ENCODE data around the gene ALPL.
A peak's percentile ranks its signal among the peaks of the same experiment; 100 is the strongest.

Gene ALPL

GRCh38 chr1:21590934-21591333 lies 81.7 kb downstream of the ALPL start:
- in situ Hi-C loops (cut with MboI; ENCODE audit: low pct_unique_long_range_greater_than_20kb, low sequenced_read_pairs): no loop called here
- no peak for DNase-seq

DNA sequence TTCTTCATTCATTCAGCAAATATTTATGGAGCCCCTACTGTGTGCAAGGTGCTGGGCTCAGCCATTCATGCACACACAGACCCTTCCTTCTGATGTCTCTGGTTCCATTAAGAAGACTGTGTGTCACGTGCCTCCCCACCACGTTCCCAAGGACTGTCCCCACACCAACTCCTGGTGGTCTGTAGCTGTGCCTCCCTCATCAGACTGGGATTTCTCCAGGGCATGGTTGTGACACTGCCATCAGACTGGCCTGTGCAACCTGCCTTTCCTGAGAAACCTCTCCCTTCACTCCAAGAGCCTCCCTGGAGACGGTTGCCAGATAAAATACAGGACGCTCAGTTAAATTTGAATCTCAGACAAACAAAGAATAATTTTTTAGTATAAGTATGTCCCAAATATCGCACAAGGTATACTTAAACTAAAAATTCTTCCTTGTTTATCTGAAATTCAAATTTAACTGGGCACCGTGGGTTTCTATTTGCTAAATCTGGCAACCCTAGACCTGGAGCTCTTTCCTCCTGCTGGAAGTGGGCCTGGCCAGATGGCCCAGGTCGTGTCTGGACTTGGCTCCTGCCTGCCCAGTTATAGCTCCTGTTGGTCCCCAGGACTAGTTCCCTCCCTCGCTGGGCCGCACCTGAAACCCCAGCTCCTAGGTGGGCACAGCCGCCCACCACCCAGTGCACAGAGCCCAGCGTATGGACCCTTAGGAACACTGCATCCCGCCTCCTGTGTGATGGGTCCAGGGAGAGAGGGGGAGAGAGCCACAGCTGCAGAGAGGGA lies 83.1 kb downstream of the ALPL start:
- in situ Hi-C loops (cut with MboI; ENCODE audit: low pct_unique_long_range_greater_than_20kb, low sequenced_read_pairs): no loop called here

GRCh38 chr1:21593231-21593630 lies 84.0 kb downstream of the ALPL start:
- in situ Hi-C loops (cut with MboI; ENCODE audit: low pct_unique_long_range_greater_than_20kb, low sequenced_read_pairs): no loop called here

More for the DNA sequence above, 83.1 kb downstream of the ALPL start:
- no peak for DNase-seq

GRCh38 chr1:21594501-21594900 lies 85.3 kb downstream of the ALPL start:
- in situ Hi-C loops (cut with MboI; ENCODE audit: low pct_unique_long_range_greater_than_20kb, low sequenced_read_pairs): no loop called here
- no peak for DNase-seq

More at GRCh38 chr1:21593231-21593630, 84.0 kb downstream of the ALPL start:
- no peak for DNase-seq

DNA sequence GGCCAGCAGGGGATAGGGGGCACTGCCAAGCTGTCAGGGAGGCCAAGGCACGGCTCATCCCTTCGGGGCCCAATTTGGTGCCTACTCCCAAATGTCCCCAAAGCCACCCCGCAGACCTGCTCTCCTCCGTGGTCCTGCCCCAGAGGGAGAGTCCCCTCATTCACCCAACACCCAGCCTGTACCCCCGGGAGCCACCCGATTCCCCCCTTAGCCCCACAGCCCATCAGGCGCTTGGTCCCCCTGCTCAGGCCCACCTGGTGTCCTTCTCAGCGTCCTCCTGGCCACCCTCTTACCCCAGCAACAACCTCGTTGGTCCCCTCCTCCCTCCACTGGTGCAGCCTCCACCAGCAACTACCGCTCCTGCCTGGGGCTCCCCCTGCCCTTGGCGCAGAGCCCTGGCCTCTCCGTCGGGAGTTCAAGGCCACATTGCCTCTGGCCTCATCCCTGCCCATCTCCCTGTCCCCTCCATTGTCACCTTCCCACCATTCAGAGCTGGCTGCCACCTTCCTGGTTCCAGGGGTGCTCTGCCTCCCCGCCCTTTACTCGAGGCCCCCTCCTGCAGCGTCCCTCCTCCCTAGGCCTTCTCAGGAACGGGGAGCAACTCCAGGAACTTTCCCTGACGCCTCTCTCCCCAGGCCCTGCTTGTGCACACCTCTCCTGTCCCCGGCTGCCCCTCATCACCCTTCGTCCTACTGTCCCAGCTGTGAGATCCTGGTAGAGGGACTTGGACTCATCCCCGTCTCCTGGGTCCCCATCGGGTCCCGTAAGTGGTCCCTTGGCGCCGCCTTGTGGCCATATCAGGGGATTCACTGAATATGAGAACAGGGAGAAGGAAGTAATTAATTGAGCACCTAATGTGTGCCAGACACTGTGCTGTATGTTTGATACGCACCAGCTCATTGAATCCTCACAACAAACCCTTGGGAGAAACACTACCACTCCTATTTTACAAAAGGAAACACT lies 86.0 kb downstream of the ALPL start:
- in situ Hi-C loops (cut with MboI; ENCODE audit: low pct_unique_long_range_greater_than_20kb, low sequenced_read_pairs): no loop called here
- DNase-seq: peak; percentile 61

DNA sequence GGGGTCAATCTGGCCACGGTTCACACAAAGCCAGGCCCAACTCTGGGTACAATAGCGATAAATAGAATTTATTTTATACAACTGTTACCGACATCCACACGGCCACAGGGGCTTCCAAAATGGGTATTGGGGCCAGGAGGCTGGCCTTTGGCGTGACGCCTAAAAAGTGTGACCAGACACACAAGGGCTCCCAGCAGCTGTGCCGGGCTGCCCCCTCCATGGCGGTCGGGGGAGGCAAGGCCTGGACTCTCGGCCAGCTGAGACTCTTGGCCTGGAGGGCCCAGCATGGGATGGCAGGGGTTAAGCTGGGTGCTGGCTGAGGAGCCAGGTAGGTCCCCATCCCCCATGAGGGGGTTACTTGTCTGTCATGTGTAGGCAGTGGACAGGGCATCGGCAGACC lies 87.0 kb downstream of the ALPL start:
- no peak for DNase-seq
- in situ Hi-C loops (cut with MboI; ENCODE audit: low pct_unique_long_range_greater_than_20kb, low sequenced_read_pairs): no loop called here

DNA sequence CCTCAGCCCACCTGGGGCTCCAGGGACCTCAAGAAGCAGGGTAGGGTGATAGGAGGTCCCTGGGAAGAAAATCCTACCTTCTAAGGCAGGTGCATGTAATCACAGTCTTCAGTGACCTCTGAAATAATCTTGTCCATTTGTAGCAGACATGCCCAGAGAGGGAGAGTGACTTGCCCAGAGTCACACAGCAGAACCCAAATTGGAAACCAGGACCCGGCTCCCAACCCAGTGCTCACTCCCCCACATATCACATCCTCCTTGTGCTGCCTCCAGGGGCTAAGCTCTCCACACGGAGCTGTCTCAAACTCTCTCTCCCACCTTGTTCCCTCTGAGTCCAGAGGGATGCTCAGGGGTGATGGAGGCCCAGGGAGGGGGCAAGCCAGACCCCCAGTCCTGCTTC lies 87.4 kb downstream of the ALPL start:
- in situ Hi-C loops (cut with MboI; ENCODE audit: low pct_unique_long_range_greater_than_20kb, low sequenced_read_pairs): no loop called here
- no peak for DNase-seq

GRCh38 chr1:21597753-21598152 lies 88.5 kb downstream of the ALPL start:
- in situ Hi-C loops (cut with MboI; ENCODE audit: low pct_unique_long_range_greater_than_20kb, low sequenced_read_pairs): no loop called here
- DNase-seq: no peak

GRCh38 chr1:21598417-21598816 lies 89.2 kb downstream of the ALPL start:
- in situ Hi-C loops (cut with MboI; ENCODE audit: low pct_unique_long_range_greater_than_20kb, low sequenced_read_pairs): no loop called here
- DNase-seq: no peak

DNA sequence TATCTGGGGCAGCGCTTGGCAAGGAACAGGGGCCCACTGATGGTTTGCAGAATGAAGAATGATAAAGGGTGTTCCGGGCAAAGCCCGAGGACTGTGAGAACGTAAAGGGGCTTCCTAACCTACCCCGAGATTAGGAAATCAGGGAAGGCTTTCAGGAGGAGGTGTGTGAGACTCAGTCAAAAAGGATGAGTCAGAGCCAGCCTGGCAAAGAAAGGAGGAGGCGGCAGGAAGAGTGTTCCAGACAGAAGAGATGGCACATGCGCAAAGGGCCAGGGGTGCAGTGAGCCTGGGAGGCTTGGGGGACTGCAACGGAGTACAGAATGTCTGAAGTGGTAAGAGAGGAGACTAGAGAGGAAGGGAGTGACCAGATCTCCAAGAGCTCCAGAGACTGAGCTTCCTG lies 89.7 kb downstream of the ALPL start:
- no peak for DNase-seq
- in situ Hi-C loops (cut with MboI; ENCODE audit: low pct_unique_long_range_greater_than_20kb, low sequenced_read_pairs): no loop called here

DNA sequence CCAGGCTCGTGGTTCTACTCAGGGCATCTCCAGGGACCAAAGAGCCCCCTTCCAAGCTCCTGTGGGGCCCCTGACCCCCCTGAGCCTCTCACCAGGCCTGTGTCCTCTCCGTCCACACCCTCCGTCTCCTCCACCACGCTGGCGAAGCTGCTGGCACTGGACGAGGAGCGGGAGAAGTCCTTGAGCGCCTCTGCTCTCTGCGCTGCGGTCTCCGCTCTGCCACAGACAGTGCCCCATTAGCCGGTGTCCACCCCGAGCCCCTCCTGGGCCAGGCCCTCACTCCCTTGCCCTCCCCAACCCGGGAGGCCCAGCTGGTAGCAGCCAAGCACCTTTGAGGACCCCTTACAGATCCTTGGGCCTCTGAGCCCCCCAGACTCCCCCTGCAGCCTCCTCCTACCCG lies 90.2 kb downstream of the ALPL start:
- DNase-seq: no peak
- in situ Hi-C loops (cut with MboI; ENCODE audit: low pct_unique_long_range_greater_than_20kb, low sequenced_read_pairs): no loop called here

DNA sequence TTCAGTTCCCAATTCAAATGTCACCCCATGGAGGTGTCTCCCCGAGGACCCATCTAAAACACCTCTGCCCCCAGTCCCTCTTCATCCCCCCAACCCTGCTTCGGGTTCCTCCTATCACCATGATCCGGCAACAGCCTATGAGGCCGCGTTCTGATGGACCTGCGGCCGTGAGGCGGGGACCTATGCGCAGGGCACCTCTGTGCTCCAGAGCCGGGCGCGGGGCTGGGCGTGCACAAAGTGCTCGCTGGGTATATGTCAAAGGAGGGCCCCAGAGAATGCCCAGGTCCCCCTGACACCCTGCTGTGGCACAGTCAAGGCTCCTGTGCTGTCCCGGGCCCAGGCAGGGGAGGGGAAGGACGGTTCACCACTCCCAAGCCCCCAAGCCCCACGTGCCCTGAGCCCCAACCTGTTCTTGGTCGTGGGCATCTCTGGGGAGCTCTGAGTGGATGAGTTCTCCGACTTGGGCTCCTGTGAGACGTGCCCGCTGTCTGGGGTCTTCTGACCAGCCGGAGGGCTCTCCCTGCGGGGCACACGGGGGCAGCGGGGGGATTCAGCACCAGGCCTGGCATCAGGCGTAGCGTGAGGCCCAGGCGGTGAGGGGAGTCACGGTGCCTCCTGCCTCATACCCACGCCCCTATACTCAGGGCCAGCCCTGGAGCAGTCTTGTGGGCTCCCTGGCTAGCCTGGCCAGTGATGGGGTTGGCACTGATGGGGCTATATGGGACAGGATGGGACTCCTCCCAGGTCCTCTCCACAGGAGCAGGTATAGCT lies 92.2 kb downstream of the ALPL start:
- in situ Hi-C loops (cut with MboI; ENCODE audit: low pct_unique_long_range_greater_than_20kb, low sequenced_read_pairs): no loop called here
- DNase-seq: no peak

GRCh38 chr1:21603177-21604138 lies 94.2 kb downstream of the ALPL start:
- no peak for DNase-seq
- in situ Hi-C loops (cut with MboI; ENCODE audit: low pct_unique_long_range_greater_than_20kb, low sequenced_read_pairs): no loop called here

GRCh38 chr1:21604208-21604957 lies 95.2 kb downstream of the ALPL start:
- no peak for DNase-seq
- in situ Hi-C loops (cut with MboI; ENCODE audit: low pct_unique_long_range_greater_than_20kb, low sequenced_read_pairs): no loop called here

DNA sequence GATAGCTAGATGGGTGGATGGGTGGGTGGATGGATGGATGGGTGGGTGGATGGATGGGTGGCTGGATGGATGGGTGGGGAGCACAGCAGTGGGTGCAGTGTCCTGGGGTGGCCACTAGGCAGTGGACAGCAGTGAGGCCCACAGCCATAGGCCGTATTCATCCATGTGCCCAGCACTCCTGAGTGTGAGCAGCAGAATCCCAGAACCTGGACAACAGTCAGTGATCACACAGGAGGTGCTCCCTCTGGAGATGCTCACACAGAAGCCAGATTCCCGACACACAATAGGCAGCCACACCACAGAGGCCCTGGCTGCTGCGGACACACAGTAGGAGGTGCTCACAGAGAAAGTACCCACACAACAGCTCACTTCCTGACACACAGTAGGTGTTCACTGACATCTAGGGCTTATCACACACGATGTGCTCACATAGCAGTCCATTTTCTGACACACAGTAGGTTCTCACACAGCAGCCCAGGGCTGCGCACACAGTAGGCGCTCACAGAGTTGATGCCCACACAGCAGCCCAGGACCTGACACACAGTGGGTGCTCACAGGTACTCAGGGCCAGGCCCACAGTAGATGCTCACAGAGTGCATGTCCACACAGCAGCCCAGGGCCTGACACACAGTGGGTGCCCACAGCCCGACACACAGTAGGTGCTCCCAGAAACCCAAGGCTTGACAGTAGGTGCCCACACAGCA lies 95.9 kb downstream of the ALPL start:
- no peak for DNase-seq
- in situ Hi-C loops (cut with MboI; ENCODE audit: low pct_unique_long_range_greater_than_20kb, low sequenced_read_pairs): no loop called here

DNA sequence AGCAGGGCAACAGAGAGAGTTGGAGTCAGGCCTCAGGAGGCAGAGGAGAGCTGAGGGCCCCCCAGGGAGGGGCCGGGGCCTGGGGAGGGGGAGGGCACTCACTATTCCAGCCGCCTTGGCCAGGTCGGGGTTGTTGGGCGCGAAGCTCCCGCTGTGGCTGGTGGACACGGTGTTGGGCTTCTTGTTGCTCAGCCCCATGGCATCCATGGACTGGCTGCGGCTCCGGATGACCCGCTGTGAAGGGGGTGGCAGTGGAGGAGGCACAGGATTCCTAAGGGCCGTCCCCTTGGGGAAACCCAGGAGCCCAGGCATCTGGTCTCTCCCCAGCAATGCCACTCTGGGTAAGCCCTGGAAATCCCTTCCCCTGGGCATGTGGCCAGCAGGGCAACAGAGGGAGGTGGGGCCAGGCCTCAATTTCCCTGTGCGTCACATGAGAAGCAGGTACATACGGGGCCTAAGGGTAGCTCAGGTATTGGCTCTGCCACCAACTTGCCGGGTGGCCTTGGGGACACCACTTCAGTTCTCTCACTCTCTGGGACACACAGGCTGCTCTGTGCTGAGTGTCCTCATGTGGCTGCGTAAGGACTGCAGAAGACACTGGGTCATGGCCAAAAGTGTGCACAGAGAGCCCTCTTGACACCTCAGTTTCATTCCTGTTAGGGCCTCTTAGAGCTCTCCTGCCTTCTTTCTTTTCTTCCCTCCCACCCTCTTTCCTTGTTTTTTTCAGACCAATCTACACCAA lies 96.9 kb downstream of the ALPL start:
- no peak for DNase-seq
- in situ Hi-C loops (cut with MboI; ENCODE audit: low pct_unique_long_range_greater_than_20kb, low sequenced_read_pairs): no loop called here

Measured in KBM-7 (cell line).